ENCODE data around the gene ATXN7L1.

The ATXN7L1 gene

GRCh38 chr7:105584165-105584564 lies 292.2 kb downstream of the ATXN7L1 start:
- DNase-seq (ENCODE audit: low read depth, low spot score), result no peak

- DNase-seq (ENCODE audit: low read depth, low spot score), result no peak
Observed at GRCh38 chr7:105583061-105583460, 293.3 kb downstream of the ATXN7L1 start.

- no peak for DNase-seq (ENCODE audit: low read depth, low spot score)
Observed at GRCh38 chr7:105581066-105581811, 295.2 kb downstream of the ATXN7L1 start, which contains the start of gene EFCAB10. EFCAB10 (minus strand) TSS chr7:105581493; CDS start chr7:105581463, 30 bp downstream.

GRCh38 chr7:105580022-105580740 lies 296.2 kb downstream of the ATXN7L1 start:
- DNase-seq (ENCODE audit: low read depth, low spot score), result no peak

- no peak for DNase-seq (ENCODE audit: low read depth, low spot score)
Observed at GRCh38 chr7:105578496-105578895, 297.9 kb downstream of the ATXN7L1 start.

- DNase-seq (ENCODE audit: low read depth, low spot score), result no peak
Observed at GRCh38 chr7:105577251-105577650, 299.1 kb downstream of the ATXN7L1 start.

GRCh38 chr7:105571891-105572290 lies 304.5 kb downstream of the ATXN7L1 start:
- DNase-seq (ENCODE audit: low read depth, low spot score), result no peak

- no peak for DNase-seq (ENCODE audit: low read depth, low spot score)
Observed at GRCh38 chr7:105567821-105568220, 308.6 kb downstream of the ATXN7L1 start.

GRCh38 chr7:105567024-105567423 lies 309.4 kb downstream of the ATXN7L1 start:
- DNase-seq (ENCODE audit: low read depth, low spot score), result no peak

GRCh38 chr7:105565190-105565589 lies 311.2 kb downstream of the ATXN7L1 start:
- no peak for DNase-seq (ENCODE audit: low read depth, low spot score)

- no peak for DNase-seq (ENCODE audit: low read depth, low spot score)
Observed at GRCh38 chr7:105559926-105560325, 316.5 kb downstream of the ATXN7L1 start.
